ENCODE results near the gene SAMD1.

Gene SAMD1

GRCh38 chr19:14054721-14055120, 35.8 kb downstream of the SAMD1 start:
- TF ChIP-seq EZH2phosphoT487 (IDR thresholded peaks at IDR 0.05; ENCODE audit: low read depth), result no peak
- no peak for TF ChIP-seq CTCF (IDR thresholded peaks at IDR 0.05; ENCODE audit: low read depth, low read length)
- Histone ChIP-seq H3K4me2 (ENCODE audit: low read length) (no peak overlapping the region), H3K36me3 (replicated peaks; ENCODE audit: low read depth, low read length) (peaks cover 15% of the 10 kb centered on the region), H3K4me1 (ENCODE audit: low read length) (0 out of 2 replicates have a peak, but pooled peaks cover 2% of the 10 kb centered on the region), H3K9ac (ENCODE audit: low read length) (no peak overlapping the region), H3K79me2 (ENCODE audit: low read length) (no peaks in the 10 kb centered on the region), H3K27ac (ENCODE audit: low read length) (no peak overlapping the region), H4K20me1 (ENCODE audit: insufficient read depth, low read length) (no peaks in the 10 kb centered on the region), H2AFZ (ENCODE audit: low read depth, low read length) (no peak overlapping the region), H3K9me3 (ENCODE audit: insufficient read depth, low read length) (no peaks in the 10 kb centered on the region), H3K4me3 (ENCODE audit: low read length) (no peak overlapping the region), H3K27me3 (ENCODE audit: low read depth, low read length) (peaks cover 10% of the 10 kb centered on the region)

- Histone ChIP-seq H4K20me1 (ENCODE audit: insufficient read depth, low read length) (no peaks in the 10 kb centered on the region), H3K4me3 (ENCODE audit: low read length) (no peak overlapping the region), H3K27me3 (ENCODE audit: low read depth, low read length) (peaks cover 8% of the 10 kb centered on the region; the same call in 1 of the 2 replicates)
Observed at GRCh38 chr19:14054099-14054498, 36.5 kb downstream of the SAMD1 start.

GRCh38 chr19:14053500-14053899, 37.1 kb downstream of the SAMD1 start:
- H3K27ac ChIP-seq (ENCODE audit: low read length), result no peak overlapping the region
- H2AFZ ChIP-seq (ENCODE audit: low read depth, low read length), result no peak overlapping the region
- H3K4me2 ChIP-seq (ENCODE audit: low read length), result no peak overlapping the region
- no peak overlapping the region for H3K4me3 ChIP-seq (ENCODE audit: low read length)
- H3K36me3 ChIP-seq (replicated peaks; ENCODE audit: low read depth, low read length), result peaks cover 15% of the 10 kb centered on the region
- no peaks in the 10 kb centered on the region for H3K79me2 ChIP-seq (ENCODE audit: low read length)
- H3K4me1 ChIP-seq (ENCODE audit: low read length), result no peaks in the 10 kb centered on the region
- no peak for TF ChIP-seq CTCF (IDR thresholded peaks at IDR 0.05; ENCODE audit: low read depth, low read length)
- no peak for TF ChIP-seq EZH2phosphoT487 (IDR thresholded peaks at IDR 0.05; ENCODE audit: low read depth)
- H4K20me1 ChIP-seq (ENCODE audit: insufficient read depth, low read length), result no peaks in the 10 kb centered on the region
- no peak overlapping the region for H3K9ac ChIP-seq (ENCODE audit: low read length)
- peaks cover 5% of the 10 kb centered on the region; the same call in 1 of the 2 replicates for H3K27me3 ChIP-seq (ENCODE audit: low read depth, low read length)
- no peaks in the 10 kb centered on the region for H3K9me3 ChIP-seq (ENCODE audit: insufficient read depth, low read length)

More at GRCh38 chr19:14054099-14054498, 36.5 kb downstream of the SAMD1 start:
- H3K4me2 ChIP-seq (ENCODE audit: low read length), result no peak overlapping the region
- no peak overlapping the region for H3K27ac ChIP-seq (ENCODE audit: low read length)
- no peaks in the 10 kb centered on the region for H3K9me3 ChIP-seq (ENCODE audit: insufficient read depth, low read length)
- H2AFZ ChIP-seq (ENCODE audit: low read depth, low read length), result no peak overlapping the region
- TF ChIP-seq CTCF (IDR thresholded peaks at IDR 0.05; ENCODE audit: low read depth, low read length) (no peak), EZH2phosphoT487 (IDR thresholded peaks at IDR 0.05; ENCODE audit: low read depth) (no peak)
- H3K4me1 ChIP-seq (ENCODE audit: low read length), result 0 out of 2 replicates have a peak, but pooled peaks cover 2% of the 10 kb centered on the region
- peaks cover 15% of the 10 kb centered on the region for H3K36me3 ChIP-seq (replicated peaks; ENCODE audit: low read depth, low read length)
- no peaks in the 10 kb centered on the region for H3K79me2 ChIP-seq (ENCODE audit: low read length)
- no peak overlapping the region for H3K9ac ChIP-seq (ENCODE audit: low read length)

GRCh38 chr19:14053032-14053431, 37.5 kb downstream of the SAMD1 start:
- peaks cover 18% of the 10 kb centered on the region for H3K36me3 ChIP-seq (replicated peaks; ENCODE audit: low read depth, low read length)
- H3K4me1 ChIP-seq (ENCODE audit: low read length), result no peaks in the 10 kb centered on the region
- H3K9me3 ChIP-seq (ENCODE audit: insufficient read depth, low read length), result no peaks in the 10 kb centered on the region
- no peaks in the 10 kb centered on the region for H3K79me2 ChIP-seq (ENCODE audit: low read length)
- H2AFZ ChIP-seq (ENCODE audit: low read depth, low read length), result no peak overlapping the region
- H4K20me1 ChIP-seq (ENCODE audit: insufficient read depth, low read length), result no peaks in the 10 kb centered on the region
- TF ChIP-seq CTCF (IDR thresholded peaks at IDR 0.05; ENCODE audit: low read depth, low read length) (no peak), EZH2phosphoT487 (IDR thresholded peaks at IDR 0.05; ENCODE audit: low read depth) (no peak)
- no peak overlapping the region for H3K4me3 ChIP-seq (ENCODE audit: low read length)
- no peak overlapping the region for H3K27ac ChIP-seq (ENCODE audit: low read length)
- H3K9ac ChIP-seq (ENCODE audit: low read length), result no peak overlapping the region
- H3K27me3 ChIP-seq (ENCODE audit: low read depth, low read length), result no peaks in the 10 kb centered on the region; the same call in 1 of the 2 replicates
- H3K4me2 ChIP-seq (ENCODE audit: low read length), result no peak overlapping the region
